Fibroblast of villous mesenchyme (primary cell): ENCODE measurements around the gene PTK7. TPM values are rescaled to one million over a fixed set of nuclear protein-coding genes. Genes with fewer than 3 reads are reported as not detected.
"Not testable (repeated sequence)": the region's sequence is repeated elsewhere in the genome, so short reads cannot be mapped to it uniquely, and the experiment has no call there.

Experiments used
- DNase-seq: peaks from one replicate; pipeline ENCODE4 v3.0.0-alpha.2; 2010; ENCODE audit warnings: low read depth
- H3K4me3 ChIP-seq: 2 replicates; pipeline ENCODE4 v1.5.1; 2011; ENCODE audit warnings: low read depth, mild to moderate bottlenecking, low read length
- total RNA-seq: library from RNA; depleted of rRNA; stranded (reverse); fragments of >200 nt; gene quantifications from 2 replicates; pipeline ENCODE4 v1.2.3, GENCODE V29; 2012
- TF ChIP-seq, protein P1 (sequence below): IDR thresholded peaks from 2 replicates; pipeline ENCODE4 v1.5.1; 2012; ENCODE audit warnings: low read depth, mild to moderate bottlenecking, low read length; ENCODE audit not compliant: insufficient read depth

Gene PTK7
- total RNA-seq, 1 donor: 199 TPM

DNA sequence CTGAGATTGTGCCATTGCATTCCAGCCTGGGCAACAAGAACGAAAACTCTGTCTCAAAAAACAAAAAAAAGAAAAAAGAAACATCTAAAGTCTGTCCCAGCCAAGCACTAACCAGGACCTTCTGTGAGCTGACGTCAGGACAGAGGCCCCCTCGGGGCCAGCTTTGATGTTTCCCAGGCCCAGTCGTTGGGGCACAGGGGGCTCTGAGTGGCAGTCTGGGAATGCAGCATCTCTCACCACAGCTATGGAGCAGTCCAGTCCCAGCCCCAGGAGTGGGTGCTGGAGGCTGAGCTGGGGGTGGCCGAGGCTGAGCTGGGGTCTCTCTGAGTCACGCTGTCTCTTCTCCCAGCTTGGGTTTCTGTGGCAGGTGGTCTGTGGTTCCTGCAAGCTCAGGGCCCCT is 49.0 kb downstream of the PTK7 start:
- TF ChIP-seq, protein P1, sequence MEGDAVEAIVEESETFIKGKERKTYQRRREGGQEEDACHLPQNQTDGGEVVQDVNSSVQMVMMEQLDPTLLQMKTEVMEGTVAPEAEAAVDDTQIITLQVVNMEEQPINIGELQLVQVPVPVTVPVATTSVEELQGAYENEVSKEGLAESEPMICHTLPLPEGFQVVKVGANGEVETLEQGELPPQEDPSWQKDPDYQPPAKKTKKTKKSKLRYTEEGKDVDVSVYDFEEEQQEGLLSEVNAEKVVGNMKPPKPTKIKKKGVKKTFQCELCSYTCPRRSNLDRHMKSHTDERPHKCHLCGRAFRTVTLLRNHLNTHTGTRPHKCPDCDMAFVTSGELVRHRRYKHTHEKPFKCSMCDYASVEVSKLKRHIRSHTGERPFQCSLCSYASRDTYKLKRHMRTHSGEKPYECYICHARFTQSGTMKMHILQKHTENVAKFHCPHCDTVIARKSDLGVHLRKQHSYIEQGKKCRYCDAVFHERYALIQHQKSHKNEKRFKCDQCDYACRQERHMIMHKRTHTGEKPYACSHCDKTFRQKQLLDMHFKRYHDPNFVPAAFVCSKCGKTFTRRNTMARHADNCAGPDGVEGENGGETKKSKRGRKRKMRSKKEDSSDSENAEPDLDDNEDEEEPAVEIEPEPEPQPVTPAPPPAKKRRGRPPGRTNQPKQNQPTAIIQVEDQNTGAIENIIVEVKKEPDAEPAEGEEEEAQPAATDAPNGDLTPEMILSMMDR: no peak
- no peak overlapping the region for H3K4me3 ChIP-seq
- DNase-seq: peak; percentile 92

DNA sequence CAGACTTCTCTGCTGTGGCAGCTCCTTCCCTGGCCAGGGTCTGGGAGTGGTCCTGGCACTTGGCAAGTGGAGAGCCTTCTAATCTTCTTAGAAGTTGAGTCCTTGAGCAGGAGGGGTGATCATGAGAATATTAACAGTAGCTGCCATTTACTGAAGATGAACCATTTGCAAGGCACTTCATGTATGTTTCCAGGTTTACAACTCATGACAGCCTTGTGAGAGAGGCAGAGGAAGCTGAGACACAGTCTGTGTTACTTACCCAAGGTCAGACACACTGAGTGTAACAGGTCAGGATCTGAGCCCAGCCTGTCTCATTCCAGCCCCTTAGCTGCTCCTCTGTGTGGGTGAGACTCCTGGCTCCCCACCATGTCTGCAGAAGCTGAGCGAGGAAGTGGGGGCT is 49.4 kb downstream of the PTK7 start:
- TF ChIP-seq, protein P1: no peak
- H3K4me3 ChIP-seq: no peak overlapping the region
- DNase-seq: peak; percentile 58

DNA sequence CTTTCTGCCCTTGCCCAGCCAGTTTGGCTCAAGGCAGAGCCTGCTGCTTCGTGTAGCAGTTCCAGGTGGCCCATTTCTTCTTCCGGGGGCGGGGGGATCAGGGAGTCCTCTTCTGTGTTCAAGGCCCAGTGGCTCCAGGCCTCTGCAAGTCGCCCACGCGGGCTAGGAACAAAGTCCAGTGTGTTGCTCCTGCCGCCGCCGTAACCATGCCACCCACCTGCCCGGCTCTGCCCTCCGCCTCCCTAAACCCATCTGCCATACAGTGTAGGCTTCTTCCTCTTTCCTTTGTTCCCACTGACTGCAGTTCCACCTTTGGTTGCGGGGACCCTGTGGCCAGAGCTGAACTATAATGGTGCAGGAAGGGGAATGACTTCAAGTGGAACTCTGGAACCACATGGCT is 51.1 kb downstream of the PTK7 start:
- DNase-seq: no peak
- TF ChIP-seq, protein P1: no peak
- no peak overlapping the region for H3K4me3 ChIP-seq

DNA sequence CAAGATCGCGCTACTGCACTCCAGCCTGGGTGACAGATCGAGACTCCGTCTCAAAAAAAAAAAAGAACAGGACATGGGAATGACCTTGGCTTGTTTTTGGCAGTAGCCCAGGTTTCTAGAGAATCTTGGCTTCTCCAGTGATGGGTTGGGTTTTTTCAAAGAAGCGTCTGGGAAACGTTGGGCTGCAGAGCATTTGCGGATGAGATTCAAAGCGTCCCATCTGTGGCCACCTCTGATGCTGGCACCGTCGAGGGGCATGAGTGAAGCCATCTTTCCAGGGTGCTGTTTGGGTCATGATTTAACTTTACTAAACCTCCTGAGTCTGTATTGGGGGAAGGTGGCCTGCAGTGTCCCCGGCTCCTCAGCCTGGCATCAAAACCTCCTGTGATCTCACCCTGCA is 51.8 kb downstream of the PTK7 start:
- peak; percentile 61 for DNase-seq
- TF ChIP-seq, protein P1: no peak
- H3K4me3 ChIP-seq: no peak overlapping the region

DNA sequence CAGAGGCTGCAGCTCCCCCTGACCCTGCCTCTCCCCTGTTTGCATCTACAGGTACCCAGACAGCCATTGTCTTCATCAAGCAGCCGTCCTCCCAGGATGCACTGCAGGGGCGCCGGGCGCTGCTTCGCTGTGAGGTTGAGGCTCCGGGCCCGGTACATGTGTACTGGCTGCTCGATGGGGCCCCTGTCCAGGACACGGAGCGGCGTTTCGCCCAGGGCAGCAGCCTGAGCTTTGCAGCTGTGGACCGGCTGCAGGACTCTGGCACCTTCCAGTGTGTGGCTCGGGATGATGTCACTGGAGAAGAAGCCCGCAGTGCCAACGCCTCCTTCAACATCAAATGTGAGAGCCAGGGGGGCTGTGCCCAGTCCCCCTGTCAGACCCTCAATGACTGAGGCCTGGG is 52.8 kb downstream of the PTK7 start:
- no peak for DNase-seq
- H3K4me3 ChIP-seq: no peak overlapping the region
- TF ChIP-seq, protein P1: no peak

DNA sequence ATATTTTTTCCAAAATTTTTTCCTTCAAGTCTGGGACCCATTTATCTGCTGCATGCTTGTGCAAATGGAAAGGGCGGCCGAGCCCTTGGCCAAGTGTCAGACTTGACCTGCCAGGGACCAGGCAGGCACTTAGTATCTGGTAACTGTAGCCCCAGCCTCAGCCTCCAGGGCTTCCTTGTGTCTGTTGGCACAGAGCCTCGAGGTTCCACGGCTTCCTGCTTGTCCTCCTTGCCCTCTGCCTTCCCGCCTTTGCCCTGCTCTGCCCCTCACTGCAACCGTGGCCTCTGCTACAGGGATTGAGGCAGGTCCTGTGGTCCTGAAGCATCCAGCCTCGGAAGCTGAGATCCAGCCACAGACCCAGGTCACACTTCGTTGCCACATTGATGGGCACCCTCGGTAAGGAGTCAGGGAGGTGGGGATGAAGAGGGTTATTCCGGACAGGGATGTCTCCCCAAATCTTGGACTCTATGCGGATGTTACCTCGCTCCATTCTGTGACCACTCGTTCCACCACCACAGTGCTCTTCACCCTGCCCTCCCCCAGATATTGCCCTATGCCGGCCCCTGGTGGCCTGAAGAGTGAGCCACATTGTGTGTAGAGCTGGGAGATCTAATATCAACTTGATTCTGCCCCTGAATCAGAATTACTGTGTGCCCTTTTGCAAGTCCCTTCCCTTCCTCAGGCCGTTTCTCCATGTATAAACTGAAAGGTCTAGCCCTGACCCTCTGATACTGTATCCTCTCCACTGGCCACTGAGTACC is 53.5 kb downstream of the PTK7 start:
- peak; percentile 45 for DNase-seq
- H3K4me3 ChIP-seq: no peak overlapping the region
- TF ChIP-seq, protein P1: peak; percentile 78

DNA sequence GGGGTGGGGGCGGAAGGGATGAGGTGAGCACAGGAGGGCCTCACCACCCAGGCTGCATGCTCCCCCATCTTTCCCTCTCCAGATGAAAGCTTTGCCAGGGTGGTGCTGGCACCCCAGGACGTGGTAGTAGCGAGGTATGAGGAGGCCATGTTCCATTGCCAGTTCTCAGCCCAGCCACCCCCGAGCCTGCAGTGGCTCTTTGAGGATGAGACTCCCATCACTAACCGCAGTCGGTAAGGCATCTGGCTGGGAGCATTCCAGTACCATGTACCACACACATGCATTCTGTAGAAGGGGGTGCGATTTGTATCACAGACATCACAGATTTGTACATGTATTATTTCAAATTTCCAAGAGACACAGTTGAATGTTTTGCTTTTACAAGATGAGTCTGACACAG is 54.3 kb downstream of the PTK7 start:
- DNase-seq: no peak
- H3K4me3 ChIP-seq: no peak overlapping the region
- TF ChIP-seq, protein P1: no peak

DNA sequence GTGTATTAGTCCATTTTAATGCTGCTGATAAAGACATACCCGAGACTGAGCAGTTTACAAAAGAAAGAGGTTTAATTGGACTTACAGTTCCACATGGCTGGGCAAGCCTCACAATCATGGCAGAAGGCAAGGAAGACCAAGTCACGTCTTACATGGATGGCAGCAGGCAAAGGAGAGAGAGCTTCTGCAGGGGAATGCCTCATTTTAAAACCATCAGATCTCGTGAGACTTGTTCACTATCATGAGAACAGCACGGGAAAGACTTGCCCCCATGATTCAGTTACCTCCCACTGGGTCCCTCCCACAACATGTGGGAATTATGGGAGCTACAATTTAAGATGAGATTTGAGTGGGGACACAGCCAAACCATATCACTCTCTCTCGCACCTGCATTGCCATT is 55.3 kb downstream of the PTK7 start:
- not testable (repeated sequence) for DNase-seq

More for the DNA sequence above, 55.3 kb downstream of the PTK7 start:
- not testable (repeated sequence) for H3K4me3 ChIP-seq
